ENCODE data around the gene CDC5L.

The CDC5L gene

DNA sequence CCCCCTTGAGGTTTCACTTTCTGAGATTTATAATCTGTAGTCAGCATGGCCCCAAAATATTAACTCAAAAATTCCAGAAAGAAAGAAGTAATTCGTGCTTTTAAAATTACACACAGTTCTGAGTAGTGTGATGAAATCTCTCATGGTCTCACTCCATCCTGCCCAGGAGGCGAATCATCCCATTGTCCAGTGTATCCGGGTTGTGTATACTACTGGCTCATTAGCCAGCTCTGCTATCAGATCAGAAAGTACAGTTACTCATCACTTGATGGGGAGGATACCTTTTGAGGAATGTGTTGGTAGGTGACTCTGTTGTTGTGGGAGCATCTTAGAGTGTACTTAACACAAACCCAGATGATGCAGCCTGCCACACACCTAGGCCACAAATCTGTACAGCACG is 65.2 kb downstream of the CDC5L start:
- DNase-seq (ENCODE audit: low read depth in 2 of 2), result no peak

DNA sequence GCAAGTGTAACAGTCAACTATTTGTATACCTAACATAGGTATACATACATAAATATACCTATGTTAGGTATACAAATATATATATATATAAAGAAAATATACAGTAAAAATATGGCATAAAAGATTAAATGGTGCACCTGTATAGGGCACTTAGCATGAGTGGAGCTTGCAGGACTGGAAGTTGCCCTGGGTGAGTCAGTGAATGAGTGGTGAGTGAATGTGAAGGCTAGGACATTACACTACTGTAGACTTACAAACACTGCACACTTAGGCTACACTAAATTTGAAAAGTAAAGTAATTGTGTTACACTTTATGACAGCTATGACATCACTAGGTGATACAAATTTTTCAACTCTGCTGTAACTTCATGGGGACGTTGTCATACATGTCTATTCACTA is 65.6 kb downstream of the CDC5L start:
- no peak for DNase-seq (ENCODE audit: low read depth in 2 of 2)

GRCh38 chr6:44454198-44454597 is 66.7 kb downstream of the CDC5L start:
- no peak for DNase-seq (ENCODE audit: low read depth in 2 of 2)

DNA sequence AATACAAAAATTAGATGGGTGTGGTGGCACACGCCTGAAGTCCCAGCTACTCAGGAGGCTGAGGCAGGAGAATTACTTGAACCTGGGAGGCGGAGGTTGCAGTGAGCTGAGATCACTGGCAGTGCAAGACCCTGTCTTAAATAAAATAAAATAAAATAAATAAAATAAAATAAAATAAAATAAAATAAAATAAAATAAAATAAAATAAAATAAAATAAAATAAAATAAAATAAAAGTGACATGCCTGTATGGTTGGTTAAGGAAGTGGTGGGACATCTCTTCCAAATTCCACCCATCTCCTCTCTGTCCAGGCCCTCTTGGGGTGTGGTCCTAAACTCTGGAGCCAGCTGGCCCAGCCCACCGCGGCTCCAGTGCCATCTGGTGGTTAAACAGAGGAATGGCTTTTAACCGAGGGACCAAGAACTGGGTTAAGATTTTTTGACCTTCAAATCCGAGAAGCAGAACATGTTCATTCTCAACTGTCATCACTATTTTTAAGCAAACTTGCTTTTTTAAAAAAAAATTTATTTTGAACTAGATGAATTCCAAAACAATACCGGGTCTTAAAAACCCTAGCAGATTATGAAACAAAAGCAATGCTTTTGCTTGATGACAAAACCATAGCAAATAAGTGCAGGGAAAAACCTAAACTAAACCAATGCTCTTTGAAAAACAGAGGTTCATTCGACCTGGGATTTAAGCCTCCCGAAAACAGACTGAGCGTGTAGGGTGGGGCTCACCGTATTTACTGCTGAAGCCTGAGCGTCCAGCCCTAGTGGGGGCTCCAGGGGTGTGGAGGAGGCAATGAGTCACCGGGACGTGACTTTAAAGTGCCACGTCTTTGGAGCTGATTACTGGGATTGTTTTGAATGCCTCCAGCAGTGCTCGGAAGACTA is 68.8 kb downstream of the CDC5L start:
- DNase-seq (ENCODE audit: low read depth in 2 of 2), result peak in 1 of 2 donors; percentile 14

DNA sequence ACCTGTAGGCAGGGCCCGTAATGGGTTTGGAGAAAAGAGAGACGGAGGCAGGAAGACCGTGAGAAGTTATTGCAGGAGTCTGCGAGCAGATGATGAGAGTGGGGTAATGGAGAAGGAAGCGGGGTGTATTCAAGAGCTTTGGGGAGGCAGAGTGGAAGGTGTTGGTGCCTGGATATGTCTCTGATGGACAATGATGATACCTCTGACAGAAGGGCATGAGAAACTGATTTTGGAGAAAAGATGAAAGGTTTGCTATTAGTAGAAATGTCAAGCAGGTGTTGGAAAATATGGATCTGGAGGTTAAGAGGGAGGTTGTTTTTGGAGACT is 69.4 kb downstream of the CDC5L start:
- DNase-seq (ENCODE audit: low read depth in 2 of 2), result no peak

DNA sequence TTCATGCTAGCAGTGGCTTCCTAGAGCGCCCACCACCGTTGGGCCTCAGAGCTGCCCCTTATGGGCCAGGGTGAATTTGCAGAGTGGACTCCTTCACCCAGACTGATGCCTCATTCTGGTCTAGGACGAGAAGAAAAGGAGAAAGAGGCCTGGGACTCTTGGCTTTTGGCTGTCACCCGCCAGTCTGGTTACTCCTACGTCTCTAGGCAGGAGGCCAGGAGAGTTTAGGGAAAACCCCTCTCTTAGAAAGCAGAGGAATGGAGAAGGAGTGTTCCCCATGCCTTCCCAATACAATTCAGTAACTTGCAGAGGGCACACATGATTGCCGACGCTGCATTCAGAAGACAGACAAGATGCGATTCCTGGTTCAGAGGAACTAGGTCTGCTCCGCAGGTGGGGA is 70.1 kb downstream of the CDC5L start:
- DNase-seq (ENCODE audit: low read depth in 2 of 2), result no peak

- DNase-seq (ENCODE audit: low read depth in 2 of 2), result no peak
Measured at GRCh38 chr6:44458551-44458950, 71.0 kb downstream of the CDC5L start.

DNA sequence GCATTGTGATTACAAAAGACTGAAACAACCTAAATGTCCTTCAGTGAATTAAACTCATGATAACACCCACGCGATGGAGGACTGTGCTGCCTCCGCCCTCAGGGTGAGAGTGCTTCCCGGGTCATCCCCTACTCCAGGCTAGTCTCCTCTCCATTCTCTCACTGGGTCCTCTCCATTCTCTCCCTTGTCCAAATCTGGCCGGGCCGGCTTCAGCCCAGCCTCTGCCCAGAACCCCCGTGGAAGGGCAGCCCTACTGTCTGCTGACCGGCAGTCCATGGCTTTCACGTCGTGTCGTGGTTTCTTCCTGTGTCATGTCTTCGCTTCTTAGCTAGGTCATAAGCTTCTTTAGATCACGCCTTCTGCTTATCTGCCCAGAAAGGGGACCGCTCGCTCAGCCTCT is 74.8 kb downstream of the CDC5L start:
- no peak for DNase-seq (ENCODE audit: low read depth in 2 of 2)

DNA sequence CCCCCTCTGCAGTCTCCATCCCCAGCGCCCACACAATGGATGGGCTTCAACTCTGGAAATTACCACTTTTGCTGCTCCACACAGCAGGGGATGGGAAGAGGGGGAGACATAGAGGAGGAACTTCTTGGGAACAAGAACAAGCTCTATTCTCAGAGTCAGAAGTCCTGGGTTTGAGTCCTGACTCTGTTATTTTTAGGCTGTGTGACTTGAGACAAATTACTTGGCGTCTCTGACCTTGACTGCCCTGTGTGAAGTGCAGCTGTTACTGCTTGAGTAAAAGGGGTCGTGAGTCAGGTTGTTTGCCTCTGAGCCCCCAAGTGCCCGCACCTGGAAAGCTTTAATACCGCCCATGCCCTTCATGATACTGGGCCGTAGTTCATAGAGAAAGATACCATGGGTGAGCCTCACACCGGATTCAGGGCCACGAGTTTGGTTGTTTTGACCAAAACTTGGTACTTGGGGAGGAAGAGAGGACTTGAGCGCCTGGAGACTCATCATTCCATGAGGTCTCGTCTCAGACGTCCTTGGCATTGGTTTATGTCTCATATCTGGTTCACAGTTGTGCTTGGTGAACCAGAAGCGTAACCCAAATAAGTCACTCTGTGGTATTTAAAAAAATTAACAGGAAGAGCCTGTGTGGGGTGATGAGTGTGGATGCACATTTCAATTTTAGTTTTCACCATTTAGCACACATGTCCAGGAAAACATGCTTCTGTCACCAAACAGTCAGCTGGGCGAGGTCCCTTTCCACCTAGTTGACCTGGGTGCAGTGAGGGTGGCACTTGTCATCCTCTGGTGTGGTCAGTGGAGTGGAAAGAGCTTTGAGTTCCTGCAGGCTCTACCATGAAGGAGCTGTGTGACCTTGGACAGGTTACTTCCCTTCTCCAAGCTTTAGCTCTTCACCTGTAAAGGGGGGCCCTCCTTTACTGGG is 75.6 kb downstream of the CDC5L start:
- no peak for DNase-seq (ENCODE audit: low read depth in 2 of 2)

DNA sequence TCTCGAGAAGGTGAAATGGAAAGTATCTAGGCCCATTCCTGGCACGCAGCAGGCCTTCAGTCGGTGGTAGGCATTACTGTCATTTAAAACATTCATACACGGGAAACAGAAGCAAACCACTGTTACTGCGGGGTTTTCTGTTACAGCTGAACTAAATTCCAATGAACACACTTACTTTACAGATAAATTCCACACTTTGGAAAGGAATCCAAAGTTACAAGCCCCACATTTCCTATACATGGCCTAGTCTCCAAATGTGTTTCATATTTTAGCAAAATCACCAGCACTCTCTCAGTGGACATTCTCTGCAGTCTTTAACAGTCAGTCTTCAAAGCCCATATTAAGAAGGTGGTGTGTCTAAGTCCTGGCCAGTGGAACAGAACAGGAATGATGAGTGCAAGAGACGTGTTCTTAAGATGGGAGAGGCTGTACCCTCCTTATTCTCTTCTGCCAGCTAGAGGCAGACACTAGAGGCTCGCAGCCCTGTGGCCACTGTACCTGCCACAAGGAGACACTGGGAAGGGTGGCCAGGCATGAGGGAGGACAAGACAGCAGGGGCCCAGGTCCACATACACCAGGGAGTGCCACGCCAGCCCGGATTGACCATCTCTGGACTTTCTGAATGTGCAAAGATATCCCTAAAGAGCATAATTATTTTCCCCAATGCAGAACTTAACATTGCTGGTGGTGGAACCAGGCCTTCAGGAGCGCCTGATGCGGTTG is 76.4 kb downstream of the CDC5L start:
- no peak for DNase-seq (ENCODE audit: low read depth in 2 of 2)

- DNase-seq (ENCODE audit: low read depth in 2 of 2), result no peak
Measured at GRCh38 chr6:44464527-44465310, 77.2 kb downstream of the CDC5L start.

- no peak for DNase-seq (ENCODE audit: low read depth in 2 of 2)
Measured at GRCh38 chr6:44466955-44467354, 79.4 kb downstream of the CDC5L start.

GRCh38 chr6:44468835-44469234 is 81.3 kb downstream of the CDC5L start:
- DNase-seq (ENCODE audit: low read depth in 2 of 2), result no peak

DNA sequence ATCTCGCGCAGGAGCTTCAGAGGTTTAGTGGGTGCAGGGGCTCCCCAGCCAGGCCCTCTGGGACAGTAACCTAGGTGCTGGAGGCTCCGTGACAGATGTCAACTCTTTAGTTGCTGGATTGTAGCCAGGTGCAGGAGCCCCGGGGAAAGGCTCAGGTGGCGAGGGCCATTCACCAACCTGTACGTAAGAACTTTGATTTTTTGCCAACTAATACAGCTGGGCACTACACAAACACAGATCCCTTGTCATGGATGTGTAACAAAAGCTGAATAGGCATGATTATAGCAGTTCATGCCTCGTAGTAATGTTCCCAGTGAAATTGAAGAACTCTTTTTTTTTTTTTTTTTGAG is 82.6 kb downstream of the CDC5L start:
- no peak for DNase-seq (ENCODE audit: low read depth in 2 of 2)

DNA sequence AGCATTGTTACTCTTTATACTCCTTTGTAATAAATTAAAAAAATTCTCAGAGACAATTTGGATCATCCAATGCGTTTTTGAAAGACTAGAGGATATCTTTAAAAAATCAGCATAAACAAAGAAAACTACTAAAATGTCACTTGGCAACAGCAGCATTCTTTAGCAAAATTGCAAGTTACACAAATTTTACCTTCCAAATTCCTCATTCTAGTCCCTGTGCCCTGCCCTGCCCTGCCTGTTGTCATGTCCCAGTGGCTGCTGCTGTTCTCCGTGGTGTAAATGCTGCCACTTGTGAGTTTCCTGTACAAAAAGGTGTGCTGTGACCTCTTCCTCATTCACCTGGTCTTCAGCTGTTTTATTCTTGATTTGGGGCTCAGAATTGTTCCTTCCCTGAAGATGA is 83.2 kb downstream of the CDC5L start:
- no peak for DNase-seq (ENCODE audit: low read depth in 2 of 2)

GRCh38 chr6:44471271-44471981 is 83.9 kb downstream of the CDC5L start:
- no peak for DNase-seq (ENCODE audit: low read depth in 2 of 2)

DNA sequence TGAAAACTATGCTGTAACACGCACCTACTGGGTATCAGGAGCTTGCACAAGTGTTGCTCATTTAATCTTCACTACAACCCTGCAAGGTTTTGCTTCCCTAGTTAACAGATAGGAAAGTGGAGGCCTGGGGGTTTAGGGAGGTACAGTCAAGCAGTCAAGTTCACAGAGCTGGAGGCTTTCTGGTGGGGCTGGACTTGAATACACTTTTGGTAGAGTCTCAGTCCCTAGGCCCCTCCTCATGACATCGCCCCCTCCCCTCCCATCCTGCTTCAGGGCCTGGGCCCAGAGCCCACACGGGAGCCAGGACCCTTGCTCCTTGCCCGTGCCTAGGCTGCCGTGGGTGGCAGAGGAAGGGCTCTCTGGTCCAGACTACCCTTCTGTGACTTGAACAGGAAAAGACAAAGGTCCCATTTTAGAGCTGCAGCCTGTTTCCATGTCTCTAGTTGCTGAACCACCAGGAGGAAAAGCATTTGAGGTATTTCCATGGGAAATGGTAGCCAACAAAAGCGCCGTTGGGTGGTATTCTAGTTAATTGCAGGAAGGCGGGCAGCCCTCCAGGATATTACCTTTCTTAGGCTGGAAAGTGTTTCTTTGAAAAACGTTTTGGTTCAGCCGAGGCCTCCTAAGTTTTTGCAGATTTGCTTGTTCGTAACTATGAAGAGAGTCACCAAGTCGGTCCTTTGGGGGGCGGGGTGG is 84.9 kb downstream of the CDC5L start:
- DNase-seq (ENCODE audit: low read depth in 2 of 2), result no peak

DNA sequence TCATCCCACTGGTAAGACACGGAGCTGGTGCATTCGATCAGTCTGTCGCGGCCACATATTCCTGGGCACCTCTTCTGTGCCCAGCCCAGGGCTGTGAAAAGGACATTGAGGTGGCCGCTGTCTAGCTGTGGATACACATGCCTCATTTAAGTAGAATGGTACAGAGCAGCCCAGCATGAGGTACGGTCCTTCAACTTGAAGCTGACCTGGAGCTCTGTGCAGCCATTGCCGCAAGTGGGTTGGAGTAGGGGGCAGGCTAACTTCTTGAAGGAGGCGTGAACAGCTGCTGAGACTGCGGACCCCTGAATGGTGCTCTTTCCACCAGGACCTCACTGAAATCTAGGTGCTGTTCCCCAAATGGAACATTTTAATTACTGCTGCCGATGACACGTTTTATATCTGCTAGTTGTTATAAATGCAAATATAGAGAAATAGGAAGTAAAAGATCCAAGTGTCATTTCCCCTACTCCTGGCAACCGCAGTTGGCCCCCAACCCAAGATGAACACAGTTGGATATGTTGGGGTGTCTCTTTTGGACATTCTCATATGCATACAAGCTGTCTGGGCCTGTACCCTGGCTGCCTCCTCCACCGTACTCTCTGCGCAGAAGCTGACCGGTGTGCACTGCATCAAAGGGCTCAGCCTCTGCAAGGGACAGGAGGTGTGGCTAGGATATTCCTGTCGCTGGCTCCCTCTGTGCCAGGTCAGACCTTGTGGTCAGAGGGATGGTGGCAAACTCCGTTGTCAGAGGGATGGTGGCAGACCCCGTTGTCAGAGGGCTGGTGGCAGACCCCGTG is 86.1 kb downstream of the CDC5L start:
- no peak for DNase-seq (ENCODE audit: low read depth in 2 of 2)

- DNase-seq (ENCODE audit: low read depth in 2 of 2), result no peak
Measured at GRCh38 chr6:44474190-44474631, 86.7 kb downstream of the CDC5L start.

All from stimulated activated CD4-positive, alpha-beta T cell treated with anti-CD3 and anti-CD28 coated beads, Interleukin-1b, Interleukin-23, amount 100 ng/mL, for 1 hour (primary cell).